PFSK-1 (cell line): ENCODE measurements around the gene ADGRA1.

Experiments
- FOXP2 ChIP-seq: optimal IDR thresholded peaks from 2 replicates; pipeline ENCODE3; 2011; ENCODE audit warnings: borderline replicate concordance, control low read depth, inconsistent platforms; ENCODE audit not compliant: insufficient read depth; ENCODE audit errors: extremely low read length, extremely low read depth
- POLR2AphosphoS5 ChIP-seq: IDR thresholded peaks from 2 replicates; pipeline ENCODE4 v1.6.1; 2012; ENCODE audit warnings: low read depth, mild to moderate bottlenecking, control low read depth, low read length, moderate library complexity
- REST ChIP-seq, 2 experiments: IDR thresholded peaks; 2 replicates each; pipeline versions ENCODE4 v1.6.1 to v1.8.0; 2011 to 2012; ENCODE audit warnings: low read depth in 2 of 2, low read length in 2 of 2, control low read depth in 1 of 2, inconsistent platforms in 1 of 2, mild to moderate bottlenecking in 1 of 2, moderate library complexity in 1 of 2; ENCODE audit not compliant: insufficient read depth in 1 of 2
- SIN3A ChIP-seq: IDR thresholded peaks from 2 replicates; pipeline ENCODE4 v1.6.1; 2012; ENCODE audit warnings: mild to moderate bottlenecking, low read length, moderate library complexity, borderline replicate concordance; ENCODE audit not compliant: insufficient read depth
- TAF1 ChIP-seq: IDR thresholded peaks from 2 replicates; pipeline ENCODE4 v1.6.1; 2012; ENCODE audit warnings: low read length, control low read depth, borderline replicate concordance; ENCODE audit not compliant: insufficient read depth

ADGRA1 gene

GRCh38 chr10:133176546-133176945, 88.8 kb downstream of the ADGRA1 start:
- TF ChIP-seq REST (IDR thresholded peaks at IDR 0.05; ENCODE audit: insufficient read depth in 1 of 2, low read depth in 2 of 2, low read length in 2 of 2): no peak
- TF ChIP-seq POLR2AphosphoS5: no peak
- no peak for TF ChIP-seq SIN3A
- no peak for TF ChIP-seq FOXP2
- no peak for TF ChIP-seq TAF1

DNA sequence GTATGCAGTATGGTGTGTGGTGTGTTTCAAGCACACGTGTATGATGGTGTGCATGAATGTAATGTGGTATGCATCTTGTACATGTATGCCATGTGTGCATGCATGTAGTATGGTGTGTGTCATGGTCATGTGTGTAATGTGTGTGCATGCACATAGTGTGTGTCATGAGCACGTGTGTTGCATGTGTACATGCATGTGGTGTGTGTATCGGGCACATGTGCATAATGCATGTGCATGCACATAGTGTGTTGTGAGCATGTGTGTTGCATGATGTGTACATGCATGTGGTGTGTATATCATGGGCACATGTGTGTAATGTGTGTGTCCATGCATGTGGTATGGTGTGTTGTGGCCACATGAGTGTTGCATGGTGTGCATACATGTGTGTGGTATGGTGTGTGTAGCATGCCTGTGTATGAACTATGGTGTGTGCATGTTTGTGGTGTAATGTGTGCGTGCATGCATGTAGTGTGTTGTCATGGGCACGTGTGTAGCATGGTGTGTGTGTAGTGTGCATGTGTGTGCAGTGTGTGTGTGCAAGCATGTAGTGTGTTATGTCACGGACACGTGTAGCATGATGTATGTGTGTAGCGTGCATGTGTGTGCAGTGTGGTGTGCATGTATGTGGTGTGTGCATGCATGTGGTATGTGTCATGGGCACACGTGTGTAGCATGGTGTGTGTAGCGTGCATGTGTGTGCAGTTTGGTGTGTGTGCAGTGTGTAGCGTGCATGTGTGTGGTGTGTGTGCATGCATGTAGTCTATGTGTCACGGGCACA, 89.8 kb downstream of the ADGRA1 start:
- TF ChIP-seq SIN3A: no peak
- TF ChIP-seq POLR2AphosphoS5: no peak
- TF ChIP-seq TAF1: no peak
- no peak for TF ChIP-seq REST (IDR thresholded peaks at IDR 0.05; ENCODE audit: insufficient read depth in 1 of 2, low read depth in 2 of 2, low read length in 2 of 2)
- no peak for TF ChIP-seq FOXP2

- TF ChIP-seq TAF1 (no peak), POLR2AphosphoS5 (no peak), SIN3A (no peak), REST (IDR thresholded peaks at IDR 0.05; ENCODE audit: insufficient read depth in 1 of 2, low read depth in 2 of 2, low read length in 2 of 2) (no peak), FOXP2 (no peak)
Observed at GRCh38 chr10:133178357-133179127, 90.8 kb downstream of the ADGRA1 start.

GRCh38 chr10:133179128-133179520, 91.4 kb downstream of the ADGRA1 start:
- TF ChIP-seq FOXP2: no peak
- no peak for TF ChIP-seq POLR2AphosphoS5
- TF ChIP-seq TAF1: no peak
- no peak for TF ChIP-seq REST (IDR thresholded peaks at IDR 0.05; ENCODE audit: insufficient read depth in 1 of 2, low read depth in 2 of 2, low read length in 2 of 2)
- no peak for TF ChIP-seq SIN3A
